ENCODE data around the gene ULK4.
"Not testable (repeated sequence)": the region's sequence is repeated elsewhere in the genome, so short reads cannot be mapped to it uniquely, and the experiment has no call there.

ULK4 gene

DNA sequence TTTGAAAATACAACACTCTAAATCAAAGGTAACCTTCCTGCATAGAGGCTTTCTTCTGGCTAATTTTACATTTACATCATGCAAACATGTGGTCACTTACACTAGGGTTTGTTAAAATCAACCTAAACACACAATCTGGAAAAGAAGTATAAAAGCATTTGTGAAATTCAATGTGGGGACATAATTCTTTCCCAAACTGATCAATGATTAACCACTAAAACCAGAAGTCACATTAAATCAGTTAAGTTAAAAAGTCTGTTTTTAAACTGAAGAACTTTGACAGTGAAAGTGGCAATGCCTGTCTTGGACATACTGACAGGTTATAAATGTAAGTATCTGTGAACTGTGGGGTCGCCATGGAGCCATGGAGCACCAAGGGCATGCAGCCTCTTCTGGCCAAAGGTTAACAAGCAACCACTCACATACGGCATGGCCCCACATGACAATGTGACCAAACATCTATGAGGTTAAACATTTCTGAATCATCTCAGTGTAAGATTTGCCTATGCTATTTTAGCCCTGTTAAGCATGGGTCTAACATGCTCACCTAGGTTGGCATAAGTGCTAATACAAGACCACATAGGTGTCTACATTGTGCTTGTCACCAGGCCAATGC is 484.4 kb downstream of the ULK4 start:
- no peak for DNase-seq

DNA sequence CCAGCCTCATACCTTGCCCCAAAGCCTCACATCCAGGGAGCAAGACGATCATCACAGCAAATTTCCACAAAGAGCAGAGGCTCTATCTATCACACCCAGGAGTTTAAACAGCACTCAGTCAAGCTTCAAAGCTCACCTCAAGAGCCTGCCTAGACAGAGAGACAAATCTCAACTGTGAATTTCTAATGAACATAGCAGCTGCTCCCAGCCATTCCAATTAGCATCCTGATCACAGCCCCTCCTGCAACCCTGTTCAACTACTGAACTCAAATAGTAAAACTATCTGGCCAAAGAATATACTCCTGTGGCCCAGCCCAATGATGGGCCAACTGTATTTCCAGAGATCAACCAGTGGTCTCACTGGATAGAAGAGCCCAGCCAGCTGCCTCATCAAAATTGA is 492.8 kb downstream of the ULK4 start:
- DNase-seq, result no peak

- DNase-seq, result no peak
Measured at GRCh38 chr3:41467481-41467880, 494.4 kb downstream of the ULK4 start.

GRCh38 chr3:41464858-41465257 is 497.0 kb downstream of the ULK4 start:
- DNase-seq, result no peak

DNA sequence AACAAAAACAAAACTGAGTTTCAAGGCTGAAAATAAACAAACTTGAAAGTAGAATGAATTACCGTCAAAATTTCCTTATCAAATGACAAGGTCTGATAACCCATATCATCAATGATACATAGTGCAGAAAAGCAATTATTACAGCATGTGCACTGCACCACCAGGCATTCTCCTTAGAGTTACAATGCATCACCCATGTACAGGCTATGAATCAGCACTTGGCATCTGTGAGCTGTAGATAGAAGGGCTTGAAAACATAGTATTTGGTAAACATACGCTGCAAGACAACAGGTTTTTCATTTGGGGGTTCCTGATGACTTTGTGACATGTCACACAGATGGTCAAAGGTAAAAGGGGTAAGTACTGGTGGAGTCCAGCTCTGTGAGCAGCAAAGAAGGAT is 497.5 kb downstream of the ULK4 start:
- DNase-seq, result no peak

DNA sequence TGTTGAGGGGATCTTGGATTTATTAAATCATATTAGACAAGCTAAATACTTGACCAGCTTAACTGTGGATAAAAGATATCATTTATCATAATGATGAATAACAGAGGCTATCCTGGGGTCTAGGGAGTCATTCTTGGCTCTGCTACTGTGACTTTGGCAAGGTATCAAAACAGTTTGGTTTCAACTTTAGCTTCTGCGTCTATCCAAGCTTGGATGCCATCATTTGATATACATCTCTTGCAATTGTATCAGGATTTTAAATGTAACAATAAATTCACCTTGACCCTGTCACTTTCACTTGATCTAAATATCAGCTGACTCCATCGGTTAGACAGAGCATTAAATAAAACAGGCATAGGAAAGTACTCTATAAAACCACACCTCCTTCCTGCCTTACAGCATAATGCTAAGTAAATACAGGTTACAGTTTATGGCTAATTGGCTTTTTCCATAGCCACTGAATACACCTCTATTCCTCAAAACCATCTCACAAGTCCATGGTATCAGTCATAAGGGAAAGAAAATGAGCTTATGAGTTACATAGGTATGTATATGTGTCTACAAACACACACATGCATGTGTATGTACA is 499.7 kb downstream of the ULK4 start:
- DNase-seq, result no peak

- no peak for DNase-seq
Measured at GRCh38 chr3:41460736-41461135, 501.2 kb downstream of the ULK4 start.

DNA sequence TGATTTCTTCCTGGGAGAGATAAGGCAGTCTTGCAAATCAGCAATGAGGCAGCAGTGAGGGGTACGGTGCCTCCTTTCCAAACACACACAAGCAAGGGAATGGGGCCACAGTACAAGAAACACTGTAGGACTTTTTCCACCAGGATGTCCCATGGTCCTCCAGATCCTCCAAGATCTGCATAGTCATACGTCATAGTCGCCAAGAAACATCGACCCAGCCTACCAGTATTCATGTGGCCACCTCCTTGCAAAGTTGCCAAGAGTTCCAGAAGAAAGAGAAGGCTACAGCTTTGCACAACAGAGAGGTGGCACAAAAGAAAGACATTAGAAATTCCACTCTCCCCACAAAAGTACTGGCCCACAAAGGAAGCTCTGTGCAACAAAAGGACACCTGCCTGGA is 504.7 kb downstream of the ULK4 start:
- DNase-seq, result no peak

GRCh38 chr3:41456162-41456561 is 505.7 kb downstream of the ULK4 start:
- DNase-seq, result no peak

DNA sequence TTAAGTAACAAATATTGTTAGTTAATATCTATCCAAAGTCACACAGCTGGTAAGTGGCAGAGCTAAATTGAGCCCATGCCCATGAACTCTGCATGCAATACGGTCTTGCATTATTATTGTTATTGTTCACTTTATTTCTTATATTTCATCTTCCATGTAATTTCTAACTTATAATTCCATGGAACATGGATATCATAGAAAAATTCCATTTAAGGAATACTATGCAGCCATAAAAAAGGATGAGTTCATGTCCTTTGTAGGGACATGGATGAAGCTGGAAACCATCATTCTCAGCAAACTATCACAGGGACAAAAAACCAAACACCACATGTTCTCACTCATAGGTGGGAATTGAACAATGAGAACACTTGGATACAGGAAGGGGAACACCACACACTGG is 508.3 kb downstream of the ULK4 start:
- DNase-seq, result not testable (repeated sequence)

GRCh38 chr3:41450416-41451231 is 511.3 kb downstream of the ULK4 start:
- DNase-seq, result no peak

GRCh38 chr3:41448396-41448795 is 513.5 kb downstream of the ULK4 start:
- no peak for DNase-seq

- DNase-seq, result no peak
Measured at GRCh38 chr3:41447701-41448100, 514.2 kb downstream of the ULK4 start.

- DNase-seq, result not testable (repeated sequence)
Measured at GRCh38 chr3:41446316-41446715, 515.6 kb downstream of the ULK4 start.

DNA sequence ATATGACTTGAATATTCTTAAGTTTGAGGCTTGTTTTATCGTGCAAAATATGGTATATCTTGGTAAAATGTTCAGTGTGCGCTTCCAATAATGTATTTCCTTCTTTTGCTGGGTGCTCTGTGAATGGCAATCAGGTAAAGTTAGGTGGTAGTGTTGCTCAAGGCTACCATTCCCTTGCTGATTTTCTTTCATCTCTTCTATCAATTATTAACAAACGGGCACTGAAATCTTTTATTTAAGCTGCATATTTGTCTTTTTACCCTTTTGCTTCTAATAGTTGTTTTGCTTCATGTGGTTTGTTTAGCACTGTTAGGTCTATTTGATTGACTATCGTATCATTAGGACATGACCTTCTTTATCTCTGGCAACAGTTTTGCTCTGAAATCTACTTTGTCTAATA is 520.3 kb downstream of the ULK4 start:
- DNase-seq, result no peak

DNA sequence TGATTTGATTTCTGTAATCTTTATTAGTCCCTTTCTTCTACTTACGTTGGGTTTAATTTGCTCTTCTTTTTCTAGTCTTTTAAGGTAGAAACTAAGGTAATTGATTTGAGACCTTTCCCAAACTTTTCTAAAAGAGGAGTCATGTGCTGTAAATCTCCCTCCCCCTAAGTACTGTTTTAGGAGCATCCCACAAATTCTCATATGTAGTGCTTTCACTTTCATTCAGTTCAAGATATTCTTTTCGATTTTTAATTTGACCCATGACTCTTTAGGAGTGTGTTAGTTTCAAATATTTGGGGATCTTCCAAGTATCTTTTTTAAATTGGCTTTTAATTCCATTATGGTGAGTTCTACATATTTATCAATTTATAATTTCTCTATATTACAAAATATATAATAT is 520.8 kb downstream of the ULK4 start:
- no peak for DNase-seq

GRCh38 chr3:41436983-41437382 is 524.9 kb downstream of the ULK4 start:
- DNase-seq, result no peak

DNA sequence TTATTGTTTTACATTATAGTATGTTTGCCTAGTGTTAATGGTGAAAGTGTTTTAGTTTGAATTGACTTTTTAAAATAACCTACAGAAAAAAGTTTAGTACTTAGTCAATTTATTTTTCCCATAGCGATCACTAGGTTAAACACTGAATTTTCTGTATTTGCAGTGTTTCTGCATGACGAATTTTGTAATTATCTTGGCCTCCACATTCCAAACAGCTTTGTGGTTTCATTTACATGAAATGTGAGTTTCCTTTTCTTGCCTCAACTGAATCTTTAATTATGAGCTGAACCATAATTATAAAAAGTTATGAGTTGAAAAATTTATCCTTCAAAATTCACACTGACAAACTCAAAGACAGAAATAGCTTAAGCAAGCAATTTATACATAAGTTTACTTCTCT is 527.1 kb downstream of the ULK4 start:
- DNase-seq, result no peak

DNA sequence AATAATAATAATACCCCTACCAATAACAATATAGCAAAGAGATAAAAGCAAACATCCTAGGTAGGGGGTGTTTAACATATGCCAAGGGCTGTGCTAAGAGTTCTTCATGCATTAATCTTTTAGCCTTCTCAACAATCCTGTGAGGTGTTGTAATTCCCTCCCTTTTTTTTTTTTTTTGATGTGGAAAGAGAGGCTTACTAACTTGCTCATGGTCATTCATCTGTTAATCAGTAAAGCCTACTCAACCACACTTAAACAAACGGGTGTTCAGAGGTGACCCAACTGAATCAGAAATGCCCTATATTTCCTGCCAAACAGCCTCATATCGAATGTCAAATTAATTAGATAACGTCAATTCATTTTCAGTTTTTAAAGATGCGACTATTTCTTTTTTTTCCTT is 530.5 kb downstream of the ULK4 start:
- no peak for DNase-seq

GRCh38 chr3:41430886-41431285 is 531.0 kb downstream of the ULK4 start:
- no peak for DNase-seq

GRCh38 chr3:41430391-41430790 is 531.5 kb downstream of the ULK4 start:
- DNase-seq, result no peak

GRCh38 chr3:41426485-41426884 is 535.4 kb downstream of the ULK4 start:
- DNase-seq, result no peak

DNA sequence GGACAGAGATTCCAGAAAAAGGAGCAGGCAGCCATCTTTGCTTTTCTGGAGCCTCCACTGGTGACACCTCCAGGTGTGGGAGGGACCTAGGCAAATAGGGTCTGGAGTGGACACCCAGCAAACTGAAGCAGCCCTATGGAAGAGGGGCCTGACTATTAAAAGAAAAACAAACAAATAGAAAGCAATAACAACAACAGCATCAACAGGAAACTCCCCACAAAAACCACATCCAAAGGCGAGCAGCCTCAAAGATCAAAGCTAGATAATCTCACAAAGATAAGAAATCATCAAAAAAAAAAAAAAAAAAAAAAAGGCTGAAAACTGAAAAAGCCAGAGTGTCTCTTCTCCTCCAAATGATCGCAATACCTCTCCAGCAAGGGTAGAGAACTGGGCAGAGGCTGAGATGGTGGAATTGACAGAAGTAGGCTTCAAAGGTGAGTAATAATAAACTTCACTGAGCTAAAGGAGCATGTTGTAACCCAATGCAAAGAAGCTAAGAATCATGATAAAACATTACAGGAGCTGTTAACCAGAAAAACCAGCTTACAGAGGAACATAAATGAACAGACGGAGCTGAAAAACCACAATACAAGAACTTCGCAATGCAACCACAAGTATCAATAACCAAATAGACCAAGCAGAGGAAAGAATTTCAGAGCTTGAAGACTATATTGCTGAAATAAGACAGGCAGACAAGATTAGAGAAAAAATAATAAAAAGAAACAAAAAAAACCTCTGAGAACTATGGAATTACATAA is 537.2 kb downstream of the ULK4 start:
- DNase-seq, result no peak

DNA sequence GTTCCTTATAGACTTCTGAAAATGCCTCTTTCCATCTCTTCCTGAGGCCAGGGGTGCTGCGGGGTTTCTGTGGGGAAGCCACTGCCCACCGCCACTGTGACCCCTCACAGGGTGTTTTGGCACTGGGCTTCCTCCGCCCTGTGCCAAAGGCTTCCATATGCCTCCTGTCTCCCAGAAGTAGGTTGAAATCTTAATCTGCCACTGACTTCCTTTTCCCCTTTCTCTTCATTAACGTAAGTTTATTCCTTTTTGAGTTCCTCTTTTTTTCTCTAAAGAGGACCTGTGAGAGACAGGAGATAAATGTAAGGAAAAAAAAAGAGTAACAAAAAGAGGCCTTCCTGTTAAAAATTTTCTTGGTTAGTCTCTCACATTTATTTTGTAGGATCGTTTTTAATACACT is 542.1 kb downstream of the ULK4 start:
- no peak for DNase-seq
